ENCODE results near the gene EGFR. TPM values are rescaled to one million over a fixed set of nuclear protein-coding genes. Genes with fewer than 3 reads are reported as not detected.

EGFR gene
- total RNA-seq, 1 donor = 98.9 TPM

- DNase-seq (ENCODE audit: low read depth) = peak; percentile 42
- no peak for TF ChIP-seq CTCF (IDR thresholded peaks at IDR 0.05; ENCODE audit: insufficient read depth, low read depth, low read length)
- H3K4me3 ChIP-seq (ENCODE audit: low read depth, low read length) = peak overlapping the region; percentile 80
Measured at GRCh38 chr7:55019691-55020465, 1.1 kb downstream of the EGFR start.

GRCh38 chr7:55020466-55020871 lies 1.7 kb downstream of the EGFR start:
- H3K4me3 ChIP-seq (ENCODE audit: low read depth, low read length) = peak overlapping the region; percentile 80
- TF ChIP-seq CTCF (IDR thresholded peaks at IDR 0.05; ENCODE audit: insufficient read depth, low read depth, low read length) = no peak
- DNase-seq (ENCODE audit: low read depth) = peak; percentile 60

GRCh38 chr7:55021053-55021452 lies 2.2 kb downstream of the EGFR start:
- peak overlapping the region; percentile 80 for H3K4me3 ChIP-seq (ENCODE audit: low read depth, low read length)
- no peak for TF ChIP-seq CTCF (IDR thresholded peaks at IDR 0.05; ENCODE audit: insufficient read depth, low read depth, low read length)
- DNase-seq (ENCODE audit: low read depth) = no peak

GRCh38 chr7:55022002-55022985 lies 3.5 kb downstream of the EGFR start:
- no peak for TF ChIP-seq CTCF (IDR thresholded peaks at IDR 0.05; ENCODE audit: insufficient read depth, low read depth, low read length)
- H3K4me3 ChIP-seq (ENCODE audit: low read depth, low read length) = peak overlapping the region; percentile 27
- DNase-seq (ENCODE audit: low read depth) = peak; percentile 49

- no peak for DNase-seq (ENCODE audit: low read depth)
- no peak overlapping the region for H3K4me3 ChIP-seq (ENCODE audit: low read depth, low read length)
- no peak for TF ChIP-seq CTCF (IDR thresholded peaks at IDR 0.05; ENCODE audit: insufficient read depth, low read depth, low read length)
Measured at GRCh38 chr7:55023841-55024505, 5.2 kb downstream of the EGFR start.

- no peak overlapping the region for H3K4me3 ChIP-seq (ENCODE audit: low read depth, low read length)
- no peak for TF ChIP-seq CTCF (IDR thresholded peaks at IDR 0.05; ENCODE audit: insufficient read depth, low read depth, low read length)
- peak; percentile 30 for DNase-seq (ENCODE audit: low read depth)
Measured at GRCh38 chr7:55024776-55025175, 6.0 kb downstream of the EGFR start.

Data from fibroblast of villous mesenchyme (primary cell).